Measurements from ENCODE around the gene SHFL.

Gene SHFL

DNA sequence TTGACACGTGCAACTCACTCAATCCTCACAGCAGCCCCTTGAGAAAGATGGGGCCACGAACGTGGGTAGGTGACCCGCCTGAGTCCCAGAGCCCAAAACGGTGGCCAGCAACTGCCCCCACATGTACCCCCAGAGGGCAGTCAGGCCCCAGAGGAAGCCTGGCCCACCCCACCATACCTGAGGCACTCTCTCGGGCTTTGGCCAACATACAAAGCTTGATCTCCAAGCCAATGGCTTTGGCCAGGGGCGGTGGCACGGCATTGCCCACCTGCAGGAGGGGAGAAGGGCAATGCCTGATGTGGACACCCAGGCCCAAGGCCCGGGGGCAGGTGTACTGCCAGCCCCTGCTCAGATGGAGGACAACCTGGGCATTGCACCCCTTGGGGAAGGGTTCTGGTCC, 47.9 kb downstream of the SHFL start:
- no peak for DNase-seq (ENCODE audit: low read depth)

DNA sequence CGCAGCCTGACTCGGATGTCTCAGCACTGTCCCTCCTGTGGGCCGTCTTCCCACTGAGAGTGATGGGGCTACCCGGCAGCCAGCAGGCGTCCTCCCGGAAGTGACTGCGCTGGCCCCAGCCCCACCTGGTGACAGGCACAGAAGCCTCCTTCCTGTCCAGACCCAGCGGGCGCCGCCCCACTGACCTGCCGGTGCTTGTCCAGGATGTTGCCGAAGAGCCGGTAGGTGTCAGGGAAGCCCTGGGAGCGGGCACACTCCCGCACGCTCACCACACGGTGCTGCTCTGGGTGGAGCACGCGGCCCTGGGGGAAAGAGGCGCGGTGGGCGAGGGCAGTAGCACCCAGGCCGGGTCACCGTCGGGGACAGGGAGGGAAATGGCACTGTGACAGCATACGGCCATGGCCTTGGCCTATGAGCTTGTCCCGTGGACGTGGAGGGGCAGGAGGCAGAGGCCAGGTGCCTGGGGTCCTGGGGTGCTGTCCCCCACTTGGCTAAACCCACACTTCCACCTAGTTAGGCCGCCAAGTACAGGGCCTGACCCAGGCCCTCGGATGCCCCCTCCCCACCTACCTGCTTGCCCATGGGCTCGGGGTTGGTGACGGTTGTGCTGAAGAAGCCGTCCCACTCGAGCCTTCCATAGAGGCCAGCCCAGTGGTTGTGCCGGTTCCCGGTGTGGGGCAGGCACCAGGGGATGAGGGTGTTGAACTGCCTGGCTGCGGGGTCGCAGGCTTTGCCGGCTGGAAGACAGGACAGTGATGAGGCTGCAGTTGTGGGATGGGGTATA, 49.6 kb downstream of the SHFL start:
- DNase-seq (ENCODE audit: low read depth): no peak

- DNase-seq (ENCODE audit: low read depth): no peak
Measured at GRCh38 chr19:10136936-10137335, 50.8 kb downstream of the SHFL start.

DNA sequence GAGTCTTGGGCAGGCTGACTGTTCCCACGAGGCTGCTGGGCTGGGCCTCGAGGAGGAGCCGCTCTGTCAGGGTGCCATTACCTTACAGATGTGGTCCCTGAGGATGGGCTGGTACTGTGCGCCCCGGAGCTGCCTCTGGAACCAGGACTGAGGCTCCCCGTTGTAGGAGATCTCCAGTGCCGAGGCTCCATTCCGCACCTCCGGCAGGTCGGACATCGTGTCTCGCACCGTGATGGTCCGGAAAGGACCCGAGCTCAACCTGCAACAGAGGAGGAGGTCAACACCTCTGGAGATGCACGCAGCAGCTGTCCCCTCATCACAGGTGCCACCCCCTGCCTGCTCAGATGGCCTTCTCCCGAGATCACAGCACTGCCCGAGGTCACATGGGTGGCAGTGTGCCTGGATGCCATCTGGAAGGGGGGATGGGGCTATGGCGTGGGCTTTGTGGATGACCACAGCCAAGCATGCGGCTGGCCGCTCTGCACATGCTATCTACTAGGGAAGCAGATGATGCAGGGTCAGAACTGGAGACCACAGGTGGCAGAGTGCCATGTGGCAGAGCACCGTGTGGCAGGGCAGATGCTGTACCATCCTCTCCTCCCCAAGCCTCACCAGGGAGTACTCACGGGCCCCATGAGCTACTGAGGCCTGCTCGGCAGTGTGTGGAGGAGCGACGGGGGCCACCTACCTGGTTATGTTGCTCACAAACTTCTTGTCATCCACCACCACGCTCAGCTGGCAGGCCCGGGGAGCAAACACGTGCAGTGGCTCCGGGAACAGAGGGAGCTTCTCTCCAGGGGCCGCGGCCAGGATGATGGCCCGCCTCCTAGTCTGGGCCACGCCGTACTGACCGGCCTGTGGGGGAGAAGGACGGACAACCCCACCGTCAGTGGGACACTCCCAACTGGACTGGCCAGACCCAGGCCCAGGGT, 51.9 kb downstream of the SHFL start:
- DNase-seq (ENCODE audit: low read depth): no peak

- no peak for DNase-seq (ENCODE audit: low read depth)
Measured at GRCh38 chr19:10138879-10139795, 53.0 kb downstream of the SHFL start.

DNA sequence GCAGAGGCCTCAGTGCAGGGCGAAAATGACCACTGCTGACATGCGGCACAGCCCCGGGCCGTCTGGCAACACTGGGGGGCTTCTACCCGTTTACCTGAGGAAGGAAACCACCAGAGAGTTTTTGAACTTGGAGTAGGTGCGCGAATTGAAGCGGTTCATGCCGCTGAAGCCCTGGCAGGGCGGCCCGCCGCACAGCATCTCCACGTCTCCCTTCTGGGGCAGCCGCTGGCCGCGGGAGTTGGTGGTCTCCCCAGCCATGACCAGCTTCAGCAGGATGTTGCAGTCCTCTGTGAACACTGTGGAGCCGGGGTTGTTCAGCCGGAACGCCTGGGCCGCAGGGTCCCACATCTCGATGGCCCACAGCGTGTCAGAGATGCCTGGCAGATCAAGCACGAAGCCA, 53.8 kb downstream of the SHFL start:
- DNase-seq (ENCODE audit: low read depth): no peak

GRCh38 chr19:10141479-10141878, 55.4 kb downstream of the SHFL start:
- DNase-seq (ENCODE audit: low read depth): no peak

DNA sequence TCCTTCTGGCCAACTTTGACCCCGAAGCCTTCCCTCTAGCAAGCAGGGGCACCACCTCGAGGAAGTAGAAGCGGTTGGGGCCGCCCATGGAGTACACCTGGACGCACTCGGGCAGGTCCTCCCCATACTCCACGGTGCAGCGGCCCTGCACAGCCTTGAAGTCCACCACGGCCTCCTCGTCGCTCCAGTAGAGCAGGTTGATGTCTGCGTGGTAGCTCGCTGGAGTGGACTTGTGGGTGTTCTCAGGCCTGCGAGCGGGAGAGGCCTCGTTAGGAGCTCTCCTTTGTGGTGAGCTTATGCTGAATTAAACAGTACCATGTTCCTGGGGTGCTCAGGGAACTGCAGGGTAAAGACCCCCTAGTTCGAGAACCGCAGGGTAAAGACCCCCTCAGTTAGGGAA, 55.9 kb downstream of the SHFL start:
- no peak for DNase-seq (ENCODE audit: low read depth)

Measured in activated T-cell treated with anti-CD3 and anti-CD28 coated beads for 1 hour (primary cell).